K562 (cell line): ENCODE data around the gene KIF19.

Experiments
- RBM39 ChIP-seq: fragments of 200-400 bp; formaldehyde crosslinking; optimal IDR thresholded peaks from 2 replicates; pipeline ENCODE3; 2018; ENCODE audit warnings: low read depth, low read length
- TF ChIP-seq, protein P1 (sequence below): sonication (generic); formaldehyde crosslinking; IDR thresholded peaks from 2 replicates; pipeline ENCODE4 v1.8.0; 2023; ENCODE audit warnings: mild to moderate bottlenecking, missing genetic modification reagents

- TF ChIP-seq, protein P1, sequence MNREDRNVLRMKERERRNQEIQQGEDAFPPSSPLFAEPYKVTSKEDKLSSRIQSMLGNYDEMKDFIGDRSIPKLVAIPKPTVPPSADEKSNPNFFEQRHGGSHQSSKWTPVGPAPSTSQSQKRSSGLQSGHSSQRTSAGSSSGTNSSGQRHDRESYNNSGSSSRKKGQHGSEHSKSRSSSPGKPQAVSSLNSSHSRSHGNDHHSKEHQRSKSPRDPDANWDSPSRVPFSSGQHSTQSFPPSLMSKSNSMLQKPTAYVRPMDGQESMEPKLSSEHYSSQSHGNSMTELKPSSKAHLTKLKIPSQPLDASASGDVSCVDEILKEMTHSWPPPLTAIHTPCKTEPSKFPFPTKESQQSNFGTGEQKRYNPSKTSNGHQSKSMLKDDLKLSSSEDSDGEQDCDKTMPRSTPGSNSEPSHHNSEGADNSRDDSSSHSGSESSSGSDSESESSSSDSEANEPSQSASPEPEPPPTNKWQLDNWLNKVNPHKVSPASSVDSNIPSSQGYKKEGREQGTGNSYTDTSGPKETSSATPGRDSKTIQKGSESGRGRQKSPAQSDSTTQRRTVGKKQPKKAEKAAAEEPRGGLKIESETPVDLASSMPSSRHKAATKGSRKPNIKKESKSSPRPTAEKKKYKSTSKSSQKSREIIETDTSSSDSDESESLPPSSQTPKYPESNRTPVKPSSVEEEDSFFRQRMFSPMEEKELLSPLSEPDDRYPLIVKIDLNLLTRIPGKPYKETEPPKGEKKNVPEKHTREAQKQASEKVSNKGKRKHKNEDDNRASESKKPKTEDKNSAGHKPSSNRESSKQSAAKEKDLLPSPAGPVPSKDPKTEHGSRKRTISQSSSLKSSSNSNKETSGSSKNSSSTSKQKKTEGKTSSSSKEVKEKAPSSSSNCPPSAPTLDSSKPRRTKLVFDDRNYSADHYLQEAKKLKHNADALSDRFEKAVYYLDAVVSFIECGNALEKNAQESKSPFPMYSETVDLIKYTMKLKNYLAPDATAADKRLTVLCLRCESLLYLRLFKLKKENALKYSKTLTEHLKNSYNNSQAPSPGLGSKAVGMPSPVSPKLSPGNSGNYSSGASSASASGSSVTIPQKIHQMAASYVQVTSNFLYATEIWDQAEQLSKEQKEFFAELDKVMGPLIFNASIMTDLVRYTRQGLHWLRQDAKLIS: no peak
- no peak for TF ChIP-seq RBM39
These were observed 35.7 kb upstream of the KIF19 start for GRCh38 chr17:74290340-74290739.
